Smooth muscle cell (in vitro differentiated cells): ENCODE measurements around the gene SOWAHB. TPM values are rescaled to one million over a fixed set of nuclear protein-coding genes. Genes with fewer than 3 reads are reported as not detected.

Experiments used
- DNase-seq: peaks from one replicate; lab custom pipeline; 2025; ENCODE audit not compliant: unreplicated experiment; lab: John Stamatoyannopoulos, UW
- H2AFZ ChIP-seq: fragments of 200-600 bp; sonication (generic); 2 replicates; pipeline ENCODE4 v1.6.0; 2016; ENCODE audit warnings: antibody characterized with exemption, low read depth, mild to moderate bottlenecking
- H3F3A ChIP-seq: fragments of 200-600 bp; sonication (generic); 2 replicates; pipeline ENCODE4 v1.6.0; 2017; ENCODE audit warnings: antibody characterized with exemption, low read depth
- H3K27ac ChIP-seq: fragments of 200-600 bp; sonication (generic); 2 replicates; pipeline ENCODE4 v1.5.1; 2016; ENCODE audit warnings: low read depth, mild to moderate bottlenecking
- H3K27me3 ChIP-seq: fragments of 200-600 bp; sonication (generic); 2 replicates; pipeline ENCODE4 v1.6.1; 2016; ENCODE audit warnings: low read depth, mild to moderate bottlenecking
- H3K36me3 ChIP-seq: fragments of 200-600 bp; sonication (generic); 2 replicates; pipeline ENCODE4 v1.5.1; 2016; ENCODE audit warnings: low read depth
- H3K4me1 ChIP-seq: fragments of 200-600 bp; sonication (generic); 2 replicates; pipeline ENCODE4 v1.5.1; 2016; ENCODE audit warnings: low read depth
- H3K4me2 ChIP-seq: fragments of 200-600 bp; sonication (generic); 2 replicates; pipeline ENCODE4 v1.6.0; 2016; ENCODE audit warnings: mild to moderate bottlenecking
- H3K4me3 ChIP-seq: fragments of 200-600 bp; sonication (generic); 2 replicates; pipeline ENCODE4 v1.5.1; 2016; ENCODE audit warnings: mild to moderate bottlenecking
- H3K79me2 ChIP-seq: fragments of 200-600 bp; sonication (generic); 2 replicates; pipeline ENCODE4 v1.6.0; 2016; ENCODE audit warnings: low read depth, mild to moderate bottlenecking
- H3K9ac ChIP-seq: fragments of 200-600 bp; sonication (generic); 2 replicates; pipeline ENCODE4 v1.6.0; 2016; ENCODE audit warnings: low read depth
- H3K9me3 ChIP-seq: fragments of 200-600 bp; sonication (generic); replicated peaks from 2 replicates; pipeline ENCODE4 v1.5.1; 2016; ENCODE audit warnings: low read depth
- H4K20me1 ChIP-seq: fragments of 200-600 bp; sonication (generic); 2 replicates; pipeline ENCODE4 v1.6.0; 2016; ENCODE audit warnings: low read depth
- WGBS: methylation state at CpG from one replicate; pipeline ENCODE4 v1.1.7; 2016; ENCODE audit warnings: low lambda C conversion rate; 5-methylcytosine and 5-hydroxymethylcytosine counted together
- polyA plus RNA-seq: library from polyadenylated mRNA; unstranded; fragments of >200 nt; fragmentation: Nextera tagmentation; extraction: Ambion mirVana; gene quantifications from 2 replicates; pipeline ENCODE4 v1.2.1, GENCODE V29; 2016
- total RNA-seq: library from RNA; depleted of rRNA; stranded (reverse); fragments of >200 nt; gene quantifications from 2 replicates; pipeline ENCODE4 v1.2.3, GENCODE V29; 2014
- TF ChIP-seq, protein P1 (sequence below): fragments of 200-600 bp; sonication (generic); IDR thresholded peaks from 2 replicates; pipeline ENCODE4 v1.5.1; 2017; ENCODE audit warnings: borderline replicate concordance, mild to moderate bottlenecking, antibody characterized with exemption; ENCODE audit not compliant: insufficient read depth, poor library complexity, severe bottlenecking

Gene SOWAHB, protein sequence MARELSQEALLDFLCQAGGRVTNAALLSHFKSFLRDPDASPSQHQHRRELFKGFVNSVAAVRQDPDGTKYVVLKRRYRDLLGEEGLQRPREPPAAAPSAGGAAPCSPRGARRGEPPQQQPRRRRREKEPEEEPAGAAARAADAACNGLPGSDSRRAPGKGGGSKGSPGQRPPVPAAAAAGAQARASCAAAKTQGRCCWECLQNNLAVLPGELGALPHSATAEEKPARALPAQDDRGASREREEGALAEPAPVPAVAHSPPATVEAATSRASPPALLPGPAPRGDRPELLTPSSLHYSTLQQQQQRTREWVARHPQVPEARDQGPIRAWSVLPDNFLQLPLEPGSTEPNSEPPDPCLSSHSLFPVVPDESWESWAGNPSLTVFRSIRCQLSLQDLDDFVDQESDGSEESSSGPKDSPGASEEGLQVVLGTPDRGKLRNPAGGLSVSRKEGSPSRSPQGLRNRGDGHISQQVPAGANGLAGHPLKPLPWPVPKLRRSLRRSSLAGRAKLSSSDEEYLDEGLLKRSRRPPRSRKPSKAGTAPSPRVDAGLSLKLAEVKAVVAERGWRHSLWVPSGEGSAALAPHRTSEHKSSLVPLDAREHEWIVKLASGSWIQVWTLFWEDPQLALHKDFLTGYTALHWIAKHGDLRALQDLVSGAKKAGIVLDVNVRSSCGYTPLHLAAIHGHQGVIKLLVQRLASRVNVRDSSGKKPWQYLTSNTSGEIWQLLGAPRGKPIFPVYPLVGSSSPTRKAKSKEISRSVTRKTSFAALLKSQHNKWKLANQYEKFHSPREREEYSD
- total RNA-seq (4.6 and 8.7 TPM in 2 replicates), polyA plus RNA-seq (0.81 and 6.8 TPM in 2 replicates)

DNA sequence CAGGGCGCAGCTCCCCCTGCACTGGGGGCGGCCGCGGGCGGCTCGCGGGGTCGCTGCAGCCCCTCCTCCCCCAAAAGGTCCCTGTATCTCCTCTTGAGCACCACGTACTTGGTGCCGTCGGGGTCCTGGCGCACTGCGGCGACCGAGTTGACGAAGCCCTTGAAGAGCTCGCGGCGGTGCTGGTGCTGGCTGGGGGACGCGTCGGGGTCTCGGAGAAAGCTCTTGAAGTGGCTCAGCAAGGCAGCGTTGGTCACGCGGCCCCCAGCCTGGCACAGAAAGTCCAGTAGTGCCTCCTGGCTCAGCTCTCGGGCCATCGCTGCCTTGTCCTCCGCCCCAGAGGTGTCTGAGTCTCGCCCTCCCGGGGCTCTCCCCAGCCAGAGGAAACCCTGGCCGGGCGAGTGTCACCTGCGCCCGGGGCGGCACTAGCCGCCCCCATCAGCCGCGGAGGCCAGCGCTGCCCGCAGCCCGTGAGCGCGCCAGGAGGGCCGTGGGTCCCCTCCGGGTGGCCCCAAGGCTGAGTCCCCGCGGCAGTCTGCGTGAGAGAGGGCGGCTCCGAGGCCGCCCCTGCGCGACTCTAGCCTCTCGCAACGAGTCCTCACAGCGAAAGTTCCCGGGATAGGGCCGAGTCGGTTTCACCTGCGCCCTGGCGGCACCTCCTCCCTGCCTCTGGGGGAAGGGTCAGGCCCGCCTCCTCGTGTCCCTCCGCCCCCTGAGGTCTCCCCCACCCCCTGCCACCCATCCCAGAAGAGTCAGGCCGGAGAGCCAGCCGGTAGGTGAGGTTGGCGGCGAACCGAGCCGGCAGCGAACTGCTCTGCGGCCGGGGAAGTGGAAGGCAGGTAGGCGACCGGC, at the start of gene SOWAHB:
TSS of gene SOWAHB (minus strand) at position 609 of the 849 bp plus-strand sequence. CDS start at position 314, 295 bp downstream.
- H4K20me1 ChIP-seq, result no peaks in the 10 kb centered on the region
- H3K9ac ChIP-seq, result peak within 1 kb of the TSS; percentile 53
- peak within 1 kb of the TSS; percentile 56 for H2AFZ ChIP-seq
- peak within 1 kb of the TSS; percentile 36 for H3K27ac ChIP-seq
- no peak for DNase-seq
- H3K79me2 ChIP-seq, result no peaks in the 10 kb centered on the region
- H3K4me3 ChIP-seq, result peak within 1 kb of the TSS; percentile 64
- H3F3A ChIP-seq, result no peaks in the 10 kb centered on the region
- WGBS, result 2% methylated on average over 63 of the region's 76 CpGs
- peak within 1 kb of the TSS; percentile 98 for H3K4me2 ChIP-seq
- no peaks in the 10 kb centered on the region for H3K36me3 ChIP-seq
- H3K9me3 ChIP-seq, result no peaks in the 10 kb centered on the region
- H3K27me3 ChIP-seq, result peaks cover 51% of the 10 kb centered on the region
- TF ChIP-seq, protein P1, sequence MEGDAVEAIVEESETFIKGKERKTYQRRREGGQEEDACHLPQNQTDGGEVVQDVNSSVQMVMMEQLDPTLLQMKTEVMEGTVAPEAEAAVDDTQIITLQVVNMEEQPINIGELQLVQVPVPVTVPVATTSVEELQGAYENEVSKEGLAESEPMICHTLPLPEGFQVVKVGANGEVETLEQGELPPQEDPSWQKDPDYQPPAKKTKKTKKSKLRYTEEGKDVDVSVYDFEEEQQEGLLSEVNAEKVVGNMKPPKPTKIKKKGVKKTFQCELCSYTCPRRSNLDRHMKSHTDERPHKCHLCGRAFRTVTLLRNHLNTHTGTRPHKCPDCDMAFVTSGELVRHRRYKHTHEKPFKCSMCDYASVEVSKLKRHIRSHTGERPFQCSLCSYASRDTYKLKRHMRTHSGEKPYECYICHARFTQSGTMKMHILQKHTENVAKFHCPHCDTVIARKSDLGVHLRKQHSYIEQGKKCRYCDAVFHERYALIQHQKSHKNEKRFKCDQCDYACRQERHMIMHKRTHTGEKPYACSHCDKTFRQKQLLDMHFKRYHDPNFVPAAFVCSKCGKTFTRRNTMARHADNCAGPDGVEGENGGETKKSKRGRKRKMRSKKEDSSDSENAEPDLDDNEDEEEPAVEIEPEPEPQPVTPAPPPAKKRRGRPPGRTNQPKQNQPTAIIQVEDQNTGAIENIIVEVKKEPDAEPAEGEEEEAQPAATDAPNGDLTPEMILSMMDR, result no peak
- H3K4me1 ChIP-seq, result no peaks in the 10 kb centered on the region

DNA sequence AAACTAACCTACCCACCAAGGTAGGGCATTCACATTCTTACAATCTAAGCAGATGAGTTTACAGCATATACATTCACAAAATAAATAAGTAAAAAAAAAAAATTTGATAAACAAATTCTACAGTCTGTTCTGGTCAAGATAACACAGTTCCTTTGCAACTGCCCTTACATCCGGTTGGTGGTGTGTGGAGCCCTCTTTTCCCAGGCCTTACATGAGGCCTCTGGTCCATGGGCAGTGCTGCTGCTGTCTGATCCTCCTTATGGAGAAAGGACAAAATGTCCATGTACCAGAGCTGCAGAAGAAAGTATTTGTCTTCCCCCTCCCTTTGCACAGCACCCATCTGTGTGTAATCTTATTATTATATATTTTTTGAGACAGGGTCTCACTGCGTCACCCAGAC, 49.4 kb upstream of the SOWAHB start:
- no peak overlapping the region for H3K9ac ChIP-seq
- WGBS, result 47% methylated on average over 2 of the region's 2 CpGs

DNA sequence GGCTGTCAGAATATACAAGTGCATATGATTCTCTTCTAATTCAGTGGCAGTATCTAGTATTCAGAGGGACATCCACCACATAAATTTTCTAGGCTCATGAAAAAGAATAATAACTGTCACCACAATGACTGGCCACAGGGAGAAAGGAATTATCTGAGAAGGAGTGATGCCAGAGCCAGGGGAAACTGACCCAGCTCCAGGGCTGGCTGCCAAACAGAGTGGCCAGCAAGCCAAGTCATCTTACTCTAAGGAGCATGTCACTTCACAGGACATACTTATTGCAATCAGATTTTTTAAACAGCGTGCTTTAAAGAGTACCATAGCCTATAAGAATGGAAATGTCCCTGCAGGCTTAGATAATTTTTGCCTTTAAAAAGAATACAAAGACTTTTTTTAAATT, 45.8 kb upstream of the SOWAHB start:
- Histone ChIP-seq H3K79me2 (peaks cover 21% of the 10 kb centered on the region), H2AFZ (no peak overlapping the region), H3K36me3 (no peaks in the 10 kb centered on the region), H3K4me3 (no peak overlapping the region), H3K27ac (peak overlapping the region; percentile 22), H3K9me3 (no peaks in the 10 kb centered on the region), H3K4me1 (peaks cover 16% of the 10 kb centered on the region), H3K9ac (no peak overlapping the region), H3K27me3 (no peaks in the 10 kb centered on the region), H3F3A (peaks cover 4% of the 10 kb centered on the region), H4K20me1 (no peaks in the 10 kb centered on the region), H3K4me2 (no peak overlapping the region)
- no peak for DNase-seq
- TF ChIP-seq, protein P1, result no peak
- 92% methylated on average over 1 of the region's 1 CpG for WGBS

More for the DNA sequence above, 49.4 kb upstream of the SOWAHB start:
- H3K27ac ChIP-seq, result no peak overlapping the region
- no peak for DNase-seq
- peaks cover 19% of the 10 kb centered on the region for H4K20me1 ChIP-seq
- peak overlapping the region; percentile 89 for H3K4me2 ChIP-seq
- peaks cover 4% of the 10 kb centered on the region for H3F3A ChIP-seq
- peaks cover 28% of the 10 kb centered on the region for H3K4me1 ChIP-seq
- H3K79me2 ChIP-seq, result peaks cover 48% of the 10 kb centered on the region
- no peaks in the 10 kb centered on the region for H3K9me3 ChIP-seq
- H3K27me3 ChIP-seq, result no peaks in the 10 kb centered on the region
- peak overlapping the region; percentile 97 for H3K4me3 ChIP-seq
- H3K36me3 ChIP-seq, result no peaks in the 10 kb centered on the region
- no peak overlapping the region for H2AFZ ChIP-seq
- TF ChIP-seq, protein P1, result no peak
